Astrocyte (in vitro differentiated cells and primary cell): ENCODE data around the gene RBFOX2.

Experiments
- EZH2 ChIP-seq: IDR thresholded peaks from 2 replicates; pipeline ENCODE4 v1.6.1; 2012; ENCODE audit warnings: mild to moderate bottlenecking, low read length, inconsistent platforms; ENCODE audit not compliant: insufficient read depth
- TF ChIP-seq, protein P1 (sequence below): IDR thresholded peaks from 2 replicates; pipeline ENCODE4 v1.5.1; 2011; ENCODE audit warnings: low read depth, mild to moderate bottlenecking, inconsistent platforms, low read length, moderate library complexity; ENCODE audit not compliant: insufficient read depth

DNA sequence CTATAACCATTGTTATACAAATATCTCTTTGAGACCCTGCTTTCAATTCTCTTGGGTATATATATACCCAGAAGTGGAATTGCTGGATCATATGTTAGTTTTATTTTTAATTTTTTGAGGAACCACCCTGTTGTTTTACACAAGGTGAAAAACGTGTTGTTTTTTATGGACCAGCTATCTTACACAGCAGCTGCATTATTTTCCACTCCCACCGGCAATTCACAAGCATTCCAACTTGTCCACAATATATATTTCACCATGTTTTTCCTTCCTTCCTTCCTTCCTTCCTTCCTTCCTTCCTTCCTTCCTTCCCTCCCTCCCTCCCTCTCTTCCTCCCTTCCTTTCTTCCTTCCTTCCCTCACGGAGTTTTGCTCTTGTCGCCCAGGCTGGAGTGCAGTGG lies 317.3 kb downstream of the RBFOX2 start:
- TF ChIP-seq, protein P1, sequence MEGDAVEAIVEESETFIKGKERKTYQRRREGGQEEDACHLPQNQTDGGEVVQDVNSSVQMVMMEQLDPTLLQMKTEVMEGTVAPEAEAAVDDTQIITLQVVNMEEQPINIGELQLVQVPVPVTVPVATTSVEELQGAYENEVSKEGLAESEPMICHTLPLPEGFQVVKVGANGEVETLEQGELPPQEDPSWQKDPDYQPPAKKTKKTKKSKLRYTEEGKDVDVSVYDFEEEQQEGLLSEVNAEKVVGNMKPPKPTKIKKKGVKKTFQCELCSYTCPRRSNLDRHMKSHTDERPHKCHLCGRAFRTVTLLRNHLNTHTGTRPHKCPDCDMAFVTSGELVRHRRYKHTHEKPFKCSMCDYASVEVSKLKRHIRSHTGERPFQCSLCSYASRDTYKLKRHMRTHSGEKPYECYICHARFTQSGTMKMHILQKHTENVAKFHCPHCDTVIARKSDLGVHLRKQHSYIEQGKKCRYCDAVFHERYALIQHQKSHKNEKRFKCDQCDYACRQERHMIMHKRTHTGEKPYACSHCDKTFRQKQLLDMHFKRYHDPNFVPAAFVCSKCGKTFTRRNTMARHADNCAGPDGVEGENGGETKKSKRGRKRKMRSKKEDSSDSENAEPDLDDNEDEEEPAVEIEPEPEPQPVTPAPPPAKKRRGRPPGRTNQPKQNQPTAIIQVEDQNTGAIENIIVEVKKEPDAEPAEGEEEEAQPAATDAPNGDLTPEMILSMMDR: no peak
- TF ChIP-seq EZH2: no peak
